GM12801 (cell line): ENCODE measurements around the gene DUSP7.

ENCODE experiments used
- CTCF ChIP-seq: IDR thresholded peaks from one replicate; pipeline ENCODE4 v1.5.1; 2011; ENCODE audit warnings: control low read depth; ENCODE audit not compliant: insufficient read length; ENCODE audit errors: extremely low read depth

The DUSP7 gene

GRCh38 chr3:52056521-52056967 lies at the start of gene DUSP7:
Gene DUSP7, minus strand, starts transcription at chr3:52056571. Its CDS starts 205 bp downstream, at chr3:52056366.
- no peak for TF ChIP-seq CTCF

GRCh38 chr3:52104684-52105640 lies 48.6 kb upstream of the DUSP7 start:
- no peak for TF ChIP-seq CTCF

GRCh38 chr3:52102934-52103333 lies 46.6 kb upstream of the DUSP7 start:
- TF ChIP-seq CTCF = no peak

- no peak for TF ChIP-seq CTCF
Measured at GRCh38 chr3:52099001-52099401, 42.6 kb upstream of the DUSP7 start.

- TF ChIP-seq CTCF = no peak
Measured at GRCh38 chr3:52097851-52098507, 41.6 kb upstream of the DUSP7 start.

- no peak for TF ChIP-seq CTCF
Measured at GRCh38 chr3:52095990-52096775, 39.8 kb upstream of the DUSP7 start.
